Stimulated activated CD8-positive, alpha-beta memory T cell treated with anti-CD3 and anti-CD28 coated beads, Interleukin-4, amount 100 ng/mL, for 1 hour (primary cell): ENCODE measurements around the gene TPD52L1.

ENCODE experiments used
- DNase-seq, 2 donors: peaks; one replicate each; pipeline ENCODE4 v3.0.0-alpha.2; 2020; ENCODE audit warnings: low read depth in 2 of 2, low spot score in 1 of 2

Gene TPD52L1

GRCh38 chr6:125233202-125233601 lies 79.6 kb downstream of the TPD52L1 start:
- DNase-seq = no peak

GRCh38 chr6:125236536-125237327 lies 83.2 kb downstream of the TPD52L1 start:
- no peak for DNase-seq

- DNase-seq = no peak
Measured at GRCh38 chr6:125237764-125238163, 84.2 kb downstream of the TPD52L1 start.

- DNase-seq = no peak
Measured at GRCh38 chr6:125245109-125245508, 91.5 kb downstream of the TPD52L1 start.

GRCh38 chr6:125245523-125246264 lies 92.1 kb downstream of the TPD52L1 start:
- DNase-seq = no peak

- no peak for DNase-seq
Measured at GRCh38 chr6:125246566-125246965, 93.0 kb downstream of the TPD52L1 start.

- no peak for DNase-seq
Measured at GRCh38 chr6:125248136-125248535, 94.6 kb downstream of the TPD52L1 start.

- no peak for DNase-seq
Measured at GRCh38 chr6:125250511-125250910, 96.9 kb downstream of the TPD52L1 start.

- DNase-seq = no peak
Measured at GRCh38 chr6:125251516-125252220, 98.1 kb downstream of the TPD52L1 start.

GRCh38 chr6:125252891-125253290 lies 99.3 kb downstream of the TPD52L1 start:
- DNase-seq = no peak

GRCh38 chr6:125253881-125254280 lies 100.3 kb downstream of the TPD52L1 start:
- DNase-seq = no peak

GRCh38 chr6:125254321-125254720 lies 100.7 kb downstream of the TPD52L1 start:
- DNase-seq = no peak

- no peak for DNase-seq
Measured at GRCh38 chr6:125255201-125255600, 101.6 kb downstream of the TPD52L1 start.

- no peak for DNase-seq
Measured at GRCh38 chr6:125257351-125257750, 103.8 kb downstream of the TPD52L1 start.

- DNase-seq = no peak
Measured at GRCh38 chr6:125258651-125259353, 105.2 kb downstream of the TPD52L1 start.

- DNase-seq = no peak
Measured at GRCh38 chr6:125259354-125259736, 105.8 kb downstream of the TPD52L1 start.

GRCh38 chr6:125262016-125263013 lies 108.7 kb downstream of the TPD52L1 start:
- DNase-seq = no peak

- DNase-seq = no peak
Measured at GRCh38 chr6:125264476-125264875, 110.9 kb downstream of the TPD52L1 start.

- DNase-seq = no peak
Measured at GRCh38 chr6:125267806-125268523, 114.4 kb downstream of the TPD52L1 start.
